ENCODE measurements around the gene KRT78.
"Not testable (repeated sequence)": the region's sequence is repeated elsewhere in the genome, so short reads cannot be mapped to it uniquely, and the experiment has no call there.

Gene KRT78
- 0 reads per million in 3 donors for total RNA-seq

- H3K9me3 ChIP-seq (ENCODE audit: control insufficient read depth, low read length): no peaks in the 10 kb centered on the region
- DNase-seq: no peak
- no peaks in the 10 kb centered on the region for H3K4me1 ChIP-seq (ENCODE audit: control insufficient read depth, insufficient read depth, low read length, poor library complexity, severe bottlenecking)
- no peak within 1 kb of the TSS for H3K27ac ChIP-seq (ENCODE audit: insufficient read depth, low read length, poor library complexity, severe bottlenecking)
- no peaks in the 10 kb centered on the region for H3K36me3 ChIP-seq (ENCODE audit: control insufficient read depth, insufficient read depth, low read length)
- no peaks in the 10 kb centered on the region for H3K27me3 ChIP-seq (replicated peaks; ENCODE audit: control insufficient read depth, insufficient read depth, low read length, poor library complexity, severe bottlenecking)
- H3K4me3 ChIP-seq (ENCODE audit: insufficient read depth, low read depth, low read length, poor library complexity, severe bottlenecking): no peak within 1 kb of the TSS
These were observed at the start of gene KRT78 for GRCh38 chr12:52848661-52849255. KRT78 (minus strand) TSS chr12:52848994; CDS start chr12:52848930, 64 bp downstream.

GRCh38 chr12:52896190-52897100, 47.7 kb upstream of the KRT78 start:
- H3K36me3 ChIP-seq (ENCODE audit: control insufficient read depth, insufficient read depth, low read length): no peaks in the 10 kb centered on the region
- H3K27me3 ChIP-seq (replicated peaks; ENCODE audit: control insufficient read depth, insufficient read depth, low read length, poor library complexity, severe bottlenecking): no peaks in the 10 kb centered on the region
- DNase-seq: no peak
- H3K27ac ChIP-seq (ENCODE audit: insufficient read depth, low read length, poor library complexity, severe bottlenecking): no peak overlapping the region
- H3K4me1 ChIP-seq (ENCODE audit: control insufficient read depth, insufficient read depth, low read length, poor library complexity, severe bottlenecking): no peaks in the 10 kb centered on the region
- H3K4me3 ChIP-seq (ENCODE audit: insufficient read depth, low read depth, low read length, poor library complexity, severe bottlenecking): no peak overlapping the region
- no peaks in the 10 kb centered on the region for H3K9me3 ChIP-seq (ENCODE audit: control insufficient read depth, low read length)

- H3K36me3 ChIP-seq (ENCODE audit: control insufficient read depth, insufficient read depth, low read length): no peaks in the 10 kb centered on the region
- no peak for DNase-seq
- no peaks in the 10 kb centered on the region for H3K27me3 ChIP-seq (replicated peaks; ENCODE audit: control insufficient read depth, insufficient read depth, low read length, poor library complexity, severe bottlenecking)
- no peak overlapping the region for H3K4me3 ChIP-seq (ENCODE audit: insufficient read depth, low read depth, low read length, poor library complexity, severe bottlenecking)
- H3K4me1 ChIP-seq (ENCODE audit: control insufficient read depth, insufficient read depth, low read length, poor library complexity, severe bottlenecking): no peaks in the 10 kb centered on the region
- no peaks in the 10 kb centered on the region for H3K9me3 ChIP-seq (ENCODE audit: control insufficient read depth, low read length)
- H3K27ac ChIP-seq (ENCODE audit: insufficient read depth, low read length, poor library complexity, severe bottlenecking): no peak overlapping the region
These were observed 47.0 kb upstream of the KRT78 start for GRCh38 chr12:52895726-52896189.

- H3K9me3 ChIP-seq (ENCODE audit: control insufficient read depth, low read length): no peaks in the 10 kb centered on the region
- no peak for DNase-seq
- H3K4me3 ChIP-seq (ENCODE audit: insufficient read depth, low read depth, low read length, poor library complexity, severe bottlenecking): no peak overlapping the region
- H3K27ac ChIP-seq (ENCODE audit: insufficient read depth, low read length, poor library complexity, severe bottlenecking): no peak overlapping the region
- H3K4me1 ChIP-seq (ENCODE audit: control insufficient read depth, insufficient read depth, low read length, poor library complexity, severe bottlenecking): no peaks in the 10 kb centered on the region
- no peaks in the 10 kb centered on the region for H3K27me3 ChIP-seq (replicated peaks; ENCODE audit: control insufficient read depth, insufficient read depth, low read length, poor library complexity, severe bottlenecking)
- no peaks in the 10 kb centered on the region for H3K36me3 ChIP-seq (ENCODE audit: control insufficient read depth, insufficient read depth, low read length)
These were observed 44.2 kb upstream of the KRT78 start for GRCh38 chr12:52892974-52893373.

GRCh38 chr12:52892207-52892852, 43.5 kb upstream of the KRT78 start:
- Histone ChIP-seq H3K4me3 (ENCODE audit: insufficient read depth, low read depth, low read length, poor library complexity, severe bottlenecking) (no peak overlapping the region), H3K9me3 (ENCODE audit: control insufficient read depth, low read length) (no peaks in the 10 kb centered on the region), H3K4me1 (ENCODE audit: control insufficient read depth, insufficient read depth, low read length, poor library complexity, severe bottlenecking) (no peaks in the 10 kb centered on the region), H3K27me3 (replicated peaks; ENCODE audit: control insufficient read depth, insufficient read depth, low read length, poor library complexity, severe bottlenecking) (no peaks in the 10 kb centered on the region), H3K36me3 (ENCODE audit: control insufficient read depth, insufficient read depth, low read length) (no peaks in the 10 kb centered on the region), H3K27ac (ENCODE audit: insufficient read depth, low read length, poor library complexity, severe bottlenecking) (no peak overlapping the region)
- no peak for DNase-seq

- Histone ChIP-seq H3K27me3 (replicated peaks; ENCODE audit: control insufficient read depth, insufficient read depth, low read length, poor library complexity, severe bottlenecking) (no peaks in the 10 kb centered on the region), H3K36me3 (ENCODE audit: control insufficient read depth, insufficient read depth, low read length) (no peaks in the 10 kb centered on the region), H3K4me1 (ENCODE audit: control insufficient read depth, insufficient read depth, low read length, poor library complexity, severe bottlenecking) (no peaks in the 10 kb centered on the region), H3K27ac (ENCODE audit: insufficient read depth, low read length, poor library complexity, severe bottlenecking) (no peak overlapping the region), H3K4me3 (ENCODE audit: insufficient read depth, low read depth, low read length, poor library complexity, severe bottlenecking) (no peak overlapping the region), H3K9me3 (ENCODE audit: control insufficient read depth, low read length) (no peaks in the 10 kb centered on the region)
- no peak for DNase-seq
These were observed 42.2 kb upstream of the KRT78 start for GRCh38 chr12:52891044-52891443.

GRCh38 chr12:52890417-52890816, 41.6 kb upstream of the KRT78 start:
- no peaks in the 10 kb centered on the region for H3K36me3 ChIP-seq (ENCODE audit: control insufficient read depth, insufficient read depth, low read length)
- no peaks in the 10 kb centered on the region for H3K4me1 ChIP-seq (ENCODE audit: control insufficient read depth, insufficient read depth, low read length, poor library complexity, severe bottlenecking)
- no peak overlapping the region for H3K4me3 ChIP-seq (ENCODE audit: insufficient read depth, low read depth, low read length, poor library complexity, severe bottlenecking)
- H3K27ac ChIP-seq (ENCODE audit: insufficient read depth, low read length, poor library complexity, severe bottlenecking): no peak overlapping the region
- no peak for DNase-seq
- H3K9me3 ChIP-seq (ENCODE audit: control insufficient read depth, low read length): no peaks in the 10 kb centered on the region
- H3K27me3 ChIP-seq (replicated peaks; ENCODE audit: control insufficient read depth, insufficient read depth, low read length, poor library complexity, severe bottlenecking): no peaks in the 10 kb centered on the region

GRCh38 chr12:52884526-52885293, 35.9 kb upstream of the KRT78 start:
- Histone ChIP-seq H3K9me3 (ENCODE audit: control insufficient read depth, low read length) (no peaks in the 10 kb centered on the region), H3K27ac (ENCODE audit: insufficient read depth, low read length, poor library complexity, severe bottlenecking) (no peak overlapping the region), H3K4me3 (ENCODE audit: insufficient read depth, low read depth, low read length, poor library complexity, severe bottlenecking) (no peak overlapping the region), H3K4me1 (ENCODE audit: control insufficient read depth, insufficient read depth, low read length, poor library complexity, severe bottlenecking) (no peaks in the 10 kb centered on the region), H3K36me3 (ENCODE audit: control insufficient read depth, insufficient read depth, low read length) (no peaks in the 10 kb centered on the region), H3K27me3 (replicated peaks; ENCODE audit: control insufficient read depth, insufficient read depth, low read length, poor library complexity, severe bottlenecking) (no peaks in the 10 kb centered on the region)
- peak; percentile 43 to 65 (median 50) for DNase-seq

GRCh38 chr12:52880499-52880898, 31.7 kb upstream of the KRT78 start:
- not testable (repeated sequence) for H3K27me3 ChIP-seq (replicated peaks; ENCODE audit: control insufficient read depth, insufficient read depth, low read length, poor library complexity, severe bottlenecking); H3K9me3 ChIP-seq (ENCODE audit: control insufficient read depth, low read length); H3K4me1 ChIP-seq (ENCODE audit: control insufficient read depth, insufficient read depth, low read length, poor library complexity, severe bottlenecking); H3K27ac ChIP-seq (ENCODE audit: insufficient read depth, low read length, poor library complexity, severe bottlenecking); H3K36me3 ChIP-seq (ENCODE audit: control insufficient read depth, insufficient read depth, low read length); DNase-seq; H3K4me3 ChIP-seq (ENCODE audit: insufficient read depth, low read depth, low read length, poor library complexity, severe bottlenecking)

Data from effector memory CD4-positive, alpha-beta T cell (primary cell).